GM12878 (cell line): ENCODE results near the gene FGFR4. TPM values are rescaled to one million over a fixed set of nuclear protein-coding genes. Genes with fewer than 3 reads are reported as not detected.

Experiments used
- ATAC-seq: fragments of 200-7000 bp; cut with Tn5 transposase; 3 replicates; pipeline ENCODE4 v1.9.1; 2020; ENCODE audit warnings: mild to moderate bottlenecking, moderate library complexity
- Bru-seq: library from RNA; stranded (reverse); fragments of 400-500 nt; gene quantifications from one replicate; lab custom pipeline; 2021; lab: Mats Ljungman, UMichigan
- BruChase-seq, 2 experiments: library from RNA; stranded (reverse); fragments of 400-500 nt; gene quantifications; one replicate each; lab custom pipeline; 2021; lab: Mats Ljungman, UMichigan
- BruUV-seq: library from RNA; stranded (reverse); fragments of 400-500 nt; replicated peaks from 2 replicates; lab custom pipeline; 2021; lab: Mats Ljungman, UMichigan
- CTCF ChIA-PET: fragments of 300-600 bp; sonication (Branson Sonifier 250); formaldehyde crosslinking; extraction: SDS; loops from one replicate; lab custom pipeline; 2021; ENCODE audit warnings: inconsistent platforms; lab: Yijun Ruan, JAX
- POLR2A ChIA-PET: fragments of 350-600 bp; formaldehyde crosslinking; extraction: SDS; loops from one replicate; lab custom pipeline; 2021; ENCODE audit warnings: inconsistent platforms; lab: Charles Lee
- RAD21 ChIA-PET: fragments of 300-600 bp; sonication (Branson Sonifier 250); formaldehyde crosslinking; loops from one replicate; lab custom pipeline; 2023; ENCODE audit warnings: antibody characterized with exemption; ENCODE audit not compliant: unreplicated experiment; lab: Charles Lee
- SMC1A ChIA-PET: fragments of 300-600 bp; sonication (Branson Sonifier 250); formaldehyde crosslinking; loops from one replicate; lab custom pipeline; 2023; ENCODE audit not compliant: unreplicated experiment, uncharacterized antibody; lab: Charles Lee
- DNase-seq: peaks from one replicate; pipeline ENCODE4 v3.0.0-alpha.2; 2011; ENCODE audit warnings: low read depth, low spot score
- FAIRE-seq: peaks from 3 replicates; lab custom pipeline; 2011; peaks lifted over from hg19 to GRCh38; lab: Jason Lieb, UNC
- H2AFZ ChIP-seq: 2 replicates; pipeline ENCODE4 v1.6.0; 2011; ENCODE audit warnings: low read depth, low read length, control low read depth; ENCODE audit not compliant: control insufficient read depth
- H3K27ac ChIP-seq: 2 replicates; pipeline ENCODE4 v1.5.1; 2011; ENCODE audit warnings: control low read depth; ENCODE audit not compliant: control insufficient read depth, insufficient read depth
- H3K27me3 ChIP-seq, 2 experiments: replicated peaks in 1 of 2; 2 replicates each; pipeline versions ENCODE4 v1.6.0 to v1.6.1; 2011; ENCODE audit warnings: low read length in 1 of 2; ENCODE audit not compliant: control insufficient read depth in 2 of 2, insufficient read depth in 2 of 2
- H3K36me3 ChIP-seq, 2 experiments: 2 replicates each; pipeline ENCODE4 v1.5.1; 2011; ENCODE audit warnings: low read length in 1 of 2; ENCODE audit not compliant: control insufficient read depth in 2 of 2, insufficient read depth in 2 of 2
- H3K4me1 ChIP-seq: 2 replicates; pipeline ENCODE4 v1.6.1; 2011; ENCODE audit warnings: mild to moderate bottlenecking, low read length, moderate library complexity, mixed read lengths; ENCODE audit not compliant: control insufficient read depth, insufficient read depth
- H3K4me2 ChIP-seq: 2 replicates; pipeline ENCODE4 v1.6.0; 2011; ENCODE audit warnings: control low read depth; ENCODE audit not compliant: control insufficient read depth, insufficient read depth
- H3K4me3 ChIP-seq: fragments of 200-600 bp; sonication (generic); 2 replicates; pipeline ENCODE4 v1.5.1; 2016
- H3K79me2 ChIP-seq: 2 replicates; pipeline ENCODE4 v1.6.0; 2011; ENCODE audit warnings: low read length; ENCODE audit not compliant: control insufficient read depth, insufficient read depth
- H3K9ac ChIP-seq: 2 replicates; pipeline ENCODE4 v1.8.0; 2011; ENCODE audit warnings: low read length, control low read depth, mixed read lengths; ENCODE audit not compliant: control insufficient read depth, insufficient read depth
- H3K9me3 ChIP-seq: replicated peaks from 3 replicates; pipeline ENCODE4 v1.5.1; 2011; ENCODE audit warnings: mild to moderate bottlenecking, low read length; ENCODE audit not compliant: control insufficient read depth, insufficient read depth
- H4K20me1 ChIP-seq: 2 replicates; pipeline ENCODE4 v1.6.0; 2011; ENCODE audit not compliant: control insufficient read depth, insufficient read depth
- BACH1 ChIP-seq: fragments of 450-650 bp; IDR thresholded peaks from 2 replicates; pipeline ENCODE4 v1.6.1; 2017; ENCODE audit warnings: mild to moderate bottlenecking, borderline replicate concordance
- DPF2 ChIP-seq: fragments of 450-650 bp; IDR thresholded peaks from 2 replicates; pipeline ENCODE4 v1.6.1; 2017; ENCODE audit warnings: mild to moderate bottlenecking
- ETV6 ChIP-seq, 2 experiments: fragments of 450-650 bp in 1 of 2; IDR thresholded peaks in 1 of 2; conservative IDR thresholded peaks in 1 of 2; 2 replicates each; pipeline ENCODE4 v1.6.1; 2014; ENCODE audit warnings: antibody characterized with exemption in 1 of 2, borderline replicate concordance in 1 of 2, low read depth in 1 of 2, mild to moderate bottlenecking in 1 of 2, moderate library complexity in 1 of 2
- MEF2B ChIP-seq: fragments of 450-650 bp; IDR thresholded peaks from 2 replicates; pipeline ENCODE4 v1.6.1; 2018; ENCODE audit warnings: mild to moderate bottlenecking, moderate library complexity; ENCODE audit not compliant: partially characterized antibody, poor library complexity, severe bottlenecking
- RELB ChIP-seq: fragments of 450-650 bp; IDR thresholded peaks from 2 replicates; pipeline ENCODE4 v1.6.1; 2017; ENCODE audit warnings: low read depth, mild to moderate bottlenecking, moderate library complexity
- SMARCA5 ChIP-seq: fragments of 450-650 bp; IDR thresholded peaks from 2 replicates; pipeline ENCODE4 v1.6.1; 2017; ENCODE audit warnings: mild to moderate bottlenecking
- ZBTB33 ChIP-seq: fragments of 450-650 bp; IDR thresholded peaks from 2 replicates; pipeline ENCODE4 v1.6.1; 2017; ENCODE audit warnings: mild to moderate bottlenecking
- ZNF217 ChIP-seq: fragments of 450-650 bp; IDR thresholded peaks from 2 replicates; pipeline ENCODE4 v1.6.1; 2017; ENCODE audit warnings: antibody characterized with exemption, mild to moderate bottlenecking
- WGBS: methylation state at CpG from one replicate; pipeline ENCODE4 v1.1.6; 2016; ENCODE audit warnings: low lambda C conversion rate; ENCODE audit not compliant: insufficient replicate concordance, insufficient coverage; ENCODE audit errors: missing lambda C conversion rate; 5-methylcytosine and 5-hydroxymethylcytosine counted together
- in situ Hi-C: fragments of 300-500 bp; cut with MboI; formaldehyde crosslinking; loops from 9 replicates; pipeline ENCODE4 v1.14.3; 2018; ENCODE audit warnings: mixed read lengths
- intact Hi-C: fragments of 100-400 bp; cut with micrococcal nuclease; formaldehyde crosslinking; loops from one replicate; pipeline ENCODE4 v1.14.2; 2022; ENCODE audit not compliant: unreplicated experiment
- long read RNA-seq, 2 experiments: library from polyadenylated mRNA; unstranded; transcript quantifications; one replicate each; pipeline ENCODE4 v2.0.0, GENCODE V29; 2019 to 2020
- polyA minus RNA-seq, 3 experiments: library from RNA; depleted of rRNA, polyadenylated mRNA; stranded (reverse); fragments of >200 nt; gene quantifications; 2 replicates each; pipeline ENCODE4 v1.2.3, GENCODE V29; 2011
- polyA plus RNA-seq, 11 experiments: library from polyadenylated mRNA; depleted of rRNA in 4 of 11; unstranded in 6 of 11; stranded (reverse) in 5 of 11; fragments of >200 nt; fragmentation: Nextera tagmentation in 4 of 11; fragmentation: Illumina TruSeq in 1 of 11; extraction: Ambion mirVana in 4 of 11; extraction: Trizol in 1 of 11; gene quantifications; 1 replicate in 1 of 11; 2 replicates in 10 of 11; pipeline versions ENCODE4 v1.2.1 to v1.2.3, GENCODE V29; 2011 to 2016; ENCODE audit warnings: inconsistent platforms in 2 of 11, missing spikeins in 2 of 11, low read depth in 1 of 11
- total RNA-seq, 4 experiments: library from RNA; depleted of rRNA in 3 of 4; stranded (reverse); fragments of >200 nt in 3 of 4; fragmentation: Illumina TruSeq in 1 of 4; extraction: Trizol in 1 of 4; gene quantifications; 2 replicates each; pipeline versions ENCODE4 v1.2.1 to v1.2.3, GENCODE V29; 2013 to 2021
- TF ChIP-seq, protein P1 (sequence below): IDR thresholded peaks from 2 replicates; pipeline ENCODE4 v1.6.1; 2012; ENCODE audit warnings: mild to moderate bottlenecking, low read depth, low read length

The FGFR4 gene
- total RNA-seq (2013; cell fraction: nucleolus; rRNA removed): 0.44 TPM in 1 of 2 replicates, not detected in the other
- total RNA-seq (2014; rRNA removed): 0.17 TPM in 1 of 2 replicates, not detected in the other
- not detected in 2 replicates for total RNA-seq (2014; rRNA removed; fragmentation: Illumina TruSeq; extraction: Trizol)
- total RNA-seq (2021): 0.77 and 1.6 TPM in 2 replicates
- 0.68 TPM for polyA plus RNA-seq (2011; ENCODE audit: low read depth)
- 0.18 TPM in 1 of 2 replicates, not detected in the other for polyA plus RNA-seq (2011; rRNA removed)
- polyA plus RNA-seq (2011; cell fraction: cytosol; rRNA removed): 0.10 and 0.32 TPM in 2 replicates
- 0.66 and 1.1 TPM in 2 replicates for polyA plus RNA-seq (2011; cell fraction: nucleus; rRNA removed)
- 0.35 and 0.87 TPM in 2 replicates for polyA plus RNA-seq (2012)
- not detected in 2 replicates for polyA plus RNA-seq (2014; fragmentation: Illumina TruSeq; extraction: Trizol)
- polyA plus RNA-seq (2014; fragmentation: Nextera tagmentation; extraction: Ambion mirVana): not detected
- polyA plus RNA-seq (2014; rRNA removed): 0.13 and 0.33 TPM in 2 replicates
- polyA plus RNA-seq (2016; fragmentation: Nextera tagmentation; extraction: Ambion mirVana): under 1 TPM in 1 of 2 experiments, not detected in 1; 0.28 TPM
- 0.95 and 1.9 TPM in 2 replicates for polyA minus RNA-seq (2011; rRNA and poly(A)+ RNA removed)
- not detected in 2 replicates for polyA minus RNA-seq (2011; cell fraction: cytosol; rRNA and poly(A)+ RNA removed)
- 0.48 TPM in 1 of 2 replicates, not detected in the other for polyA minus RNA-seq (2011; cell fraction: nucleus; rRNA and poly(A)+ RNA removed)
- percentile 32 among the genes with signal in this experiment for Bru-seq, nascent RNA
- BruChase-seq, experiment 1, labeled RNA remaining after a 6-hour chase: percentile 44 among the genes with signal in this experiment
- percentile 44 among the genes with signal in this experiment for BruChase-seq, experiment 2, labeled RNA remaining after a 2-hour chase
- long read RNA-seq, experiment 1: 0 reads
- long read RNA-seq, experiment 2: 0 reads

- intact Hi-C loops: no loop called here
- no peaks in the 10 kb centered on the region for H4K20me1 ChIP-seq
- FAIRE-seq (no peak), DNase-seq (peak; percentile 19), ATAC-seq (peak; percentile 84)
- peaks cover 0 to 4% of the 10 kb centered on the region in 2 experiments; a peak in 3 of 4 replicates for H3K27me3 ChIP-seq
- H3K79me2 ChIP-seq: no peaks in the 10 kb centered on the region
- ChIA-PET POLR2A (interaction anchor here (0.6 to 0.8 kb wide), 2 partner anchors 116 to 159 kb away, joined by 3 to 5 read pairs; no protein-coding TSS in a partner anchor), SMC1A (interaction anchor here (0.9 to 2.2 kb wide), 3 partner anchors 15 to 82 kb away, joined by 3 to 10 read pairs (median 3); no protein-coding TSS in a partner anchor), CTCF (interaction anchor here (0.6 to 3.5 kb wide), 9 partner anchors 12 to 426 kb away, joined by 3 to 46 read pairs (median 7); no protein-coding TSS in a partner anchor), RAD21 (interaction anchor here (0.5 to 4.2 kb wide), 6 partner anchors 13 to 731 kb away, joined by 3 to 17 read pairs (median 4); no protein-coding TSS in a partner anchor)
- no peak within 1 kb of the TSS for H3K9ac ChIP-seq
- WGBS: 3% methylated on average over 23 of the region's 68 CpGs
- H3K9me3 ChIP-seq: no peaks in the 10 kb centered on the region
- H3K27ac ChIP-seq: no peak within 1 kb of the TSS
- H2AFZ ChIP-seq: peak within 1 kb of the TSS; percentile 54
- H3K4me2 ChIP-seq: peak within 1 kb of the TSS; percentile 66
- 0 out of 2 replicates have a peak within 1 kb of the TSS, but pooled peaks have one; percentile 11 for H3K4me3 ChIP-seq
- BruUV-seq: no TSS peak
- H3K4me1 ChIP-seq: 0 out of 2 replicates have a peak, but pooled peaks cover 2% of the 10 kb centered on the region
- H3K36me3 ChIP-seq: no peaks in the 10 kb centered on the region
- in situ Hi-C loops: no loop called here
- peak; percentile 51; the same call in 1 of the 2 replicates for TF ChIP-seq DPF2
- no peak for TF ChIP-seq ETV6 (conservative IDR thresholded peaks at IDR 0.05 in 1 of 2, IDR thresholded peaks at IDR 0.05 in 1 of 2; ENCODE audit: borderline replicate concordance in 1 of 2, low read depth in 1 of 2)
- no peak for TF ChIP-seq ZNF217
- peak; percentile 82; the same call in 1 of the 2 replicates for TF ChIP-seq ZBTB33
- TF ChIP-seq, protein P1, sequence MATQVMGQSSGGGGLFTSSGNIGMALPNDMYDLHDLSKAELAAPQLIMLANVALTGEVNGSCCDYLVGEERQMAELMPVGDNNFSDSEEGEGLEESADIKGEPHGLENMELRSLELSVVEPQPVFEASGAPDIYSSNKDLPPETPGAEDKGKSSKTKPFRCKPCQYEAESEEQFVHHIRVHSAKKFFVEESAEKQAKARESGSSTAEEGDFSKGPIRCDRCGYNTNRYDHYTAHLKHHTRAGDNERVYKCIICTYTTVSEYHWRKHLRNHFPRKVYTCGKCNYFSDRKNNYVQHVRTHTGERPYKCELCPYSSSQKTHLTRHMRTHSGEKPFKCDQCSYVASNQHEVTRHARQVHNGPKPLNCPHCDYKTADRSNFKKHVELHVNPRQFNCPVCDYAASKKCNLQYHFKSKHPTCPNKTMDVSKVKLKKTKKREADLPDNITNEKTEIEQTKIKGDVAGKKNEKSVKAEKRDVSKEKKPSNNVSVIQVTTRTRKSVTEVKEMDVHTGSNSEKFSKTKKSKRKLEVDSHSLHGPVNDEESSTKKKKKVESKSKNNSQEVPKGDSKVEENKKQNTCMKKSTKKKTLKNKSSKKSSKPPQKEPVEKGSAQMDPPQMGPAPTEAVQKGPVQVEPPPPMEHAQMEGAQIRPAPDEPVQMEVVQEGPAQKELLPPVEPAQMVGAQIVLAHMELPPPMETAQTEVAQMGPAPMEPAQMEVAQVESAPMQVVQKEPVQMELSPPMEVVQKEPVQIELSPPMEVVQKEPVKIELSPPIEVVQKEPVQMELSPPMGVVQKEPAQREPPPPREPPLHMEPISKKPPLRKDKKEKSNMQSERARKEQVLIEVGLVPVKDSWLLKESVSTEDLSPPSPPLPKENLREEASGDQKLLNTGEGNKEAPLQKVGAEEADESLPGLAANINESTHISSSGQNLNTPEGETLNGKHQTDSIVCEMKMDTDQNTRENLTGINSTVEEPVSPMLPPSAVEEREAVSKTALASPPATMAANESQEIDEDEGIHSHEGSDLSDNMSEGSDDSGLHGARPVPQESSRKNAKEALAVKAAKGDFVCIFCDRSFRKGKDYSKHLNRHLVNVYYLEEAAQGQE: no peak
- no peak for TF ChIP-seq RELB
- TF ChIP-seq BACH1: 0 out of 2 replicates have a peak, but pooled peaks have one; percentile 31
- TF ChIP-seq MEF2B: peak; percentile 32
- TF ChIP-seq SMARCA5: peak; percentile 53; the same call in 1 of the 2 replicates
These were observed at the start of gene FGFR4 for GRCh38 chr5:177086654-177087397. TSS of gene FGFR4 (plus strand) at chr5:177086915. CDS start at chr5:177089603, 2,688 bp downstream.
